Left renal cortex interstitium (tissue), 4 donors: ENCODE measurements around the gene ZDHHC8. TPM values are rescaled to one million over a fixed set of nuclear protein-coding genes. Genes with fewer than 3 reads are reported as not detected.
"Not testable (repeated sequence)": the region's sequence is repeated elsewhere in the genome, so short reads cannot be mapped to it uniquely, and the experiment has no call there.

Experiments
- DNase-seq, 4 donors: peaks; one replicate each; pipeline ENCODE4 v3.0.0-alpha.2; 2013; ENCODE audit warnings: low read depth in 4 of 4, low spot score in 2 of 4, missing footprints in 1 of 4
- polyA plus RNA-seq, 4 donors: library from polyadenylated mRNA; unstranded; fragments of 120-200 nt; gene quantifications; one replicate each; pipeline ENCODE4 v1.2.1, GENCODE V29; 2013; ENCODE audit not compliant: insufficient read length in 4 of 4

The ZDHHC8 gene
- polyA plus RNA-seq, 4 donors, result 30.0 to 67.6 (median 49.2) TPM

- no peak for DNase-seq
These were observed 24.4 kb downstream of the ZDHHC8 start for GRCh38 chr22:20156042-20156389.

GRCh38 chr22:20156611-20157429 is 25.2 kb downstream of the ZDHHC8 start:
- DNase-seq, result peak; percentile 46 to 72 (median 52)

GRCh38 chr22:20157430-20158183 is 26.0 kb downstream of the ZDHHC8 start:
- DNase-seq, result no peak

GRCh38 chr22:20158391-20159036 is 26.9 kb downstream of the ZDHHC8 start:
- DNase-seq, result no peak

- DNase-seq, result peak in 1 of 4 donors; percentile 19
These were observed 27.5 kb downstream of the ZDHHC8 start for GRCh38 chr22:20159076-20159475.

- DNase-seq, result not testable (repeated sequence)
These were observed 27.9 kb downstream of the ZDHHC8 start for GRCh38 chr22:20159531-20159930.

GRCh38 chr22:20160041-20160440 is 28.4 kb downstream of the ZDHHC8 start:
- DNase-seq, result no peak

GRCh38 chr22:20164863-20165262 is 33.3 kb downstream of the ZDHHC8 start:
- no peak for DNase-seq

- DNase-seq, result no peak
These were observed 33.8 kb downstream of the ZDHHC8 start for GRCh38 chr22:20165421-20165820.

GRCh38 chr22:20165913-20166312 is 34.3 kb downstream of the ZDHHC8 start:
- no peak for DNase-seq

GRCh38 chr22:20166703-20167102 is 35.1 kb downstream of the ZDHHC8 start:
- DNase-seq, result no peak

- DNase-seq, result no peak
These were observed 36.2 kb downstream of the ZDHHC8 start for GRCh38 chr22:20167643-20168322.

GRCh38 chr22:20169253-20169822 is 37.7 kb downstream of the ZDHHC8 start:
- no peak for DNase-seq

- no peak for DNase-seq
These were observed 38.6 kb downstream of the ZDHHC8 start for GRCh38 chr22:20170170-20170569.

- DNase-seq, result no peak
These were observed 39.9 kb downstream of the ZDHHC8 start for GRCh38 chr22:20171288-20172140.

GRCh38 chr22:20172141-20172613 is 40.6 kb downstream of the ZDHHC8 start:
- DNase-seq, result no peak

GRCh38 chr22:20173246-20173645 is 41.6 kb downstream of the ZDHHC8 start:
- no peak for DNase-seq

GRCh38 chr22:20173772-20174171 is 42.2 kb downstream of the ZDHHC8 start:
- DNase-seq, result no peak

- no peak for DNase-seq
These were observed 43.4 kb downstream of the ZDHHC8 start for GRCh38 chr22:20174785-20175596.
